OCI-LY1 (cell line): Measurements from ENCODE around the gene MTM1.

ENCODE experiments used
- H2AFZ ChIP-seq: fragments of 200-600 bp; sonication (generic), shearing (Covaris generic); 2 replicates; pipeline ENCODE4 v1.6.0; 2014; ENCODE audit warnings: antibody characterized with exemption, mild to moderate bottlenecking, low read length
- H3F3A ChIP-seq: fragments of 200-600 bp; sonication (generic), shearing (Covaris generic); 2 replicates; pipeline ENCODE4 v1.6.0; 2014; ENCODE audit warnings: mild to moderate bottlenecking, antibody characterized with exemption, low read length, moderate library complexity; ENCODE audit not compliant: insufficient read depth
- H3K27ac ChIP-seq: fragments of 200-600 bp; sonication (generic); 2 replicates; pipeline ENCODE4 v1.5.1; 2014; ENCODE audit warnings: low read length, mixed run types, mild to moderate bottlenecking, low read depth; ENCODE audit not compliant: poor library complexity, severe bottlenecking
- H3K27me3 ChIP-seq: fragments of 200-600 bp; sonication (generic); 2 replicates; pipeline ENCODE4 v1.6.0; 2014; ENCODE audit warnings: antibody characterized with exemption, mild to moderate bottlenecking, low read length, moderate library complexity; ENCODE audit not compliant: insufficient read depth
- H3K36me3 ChIP-seq: fragments of 200-600 bp; sonication (generic); 2 replicates; pipeline ENCODE4 v1.6.1; 2014; ENCODE audit warnings: mild to moderate bottlenecking, antibody characterized with exemption, low read length, moderate library complexity, mixed read lengths; ENCODE audit not compliant: insufficient read depth
- H3K4me1 ChIP-seq: fragments of 200-600 bp; sonication (generic); 2 replicates; pipeline ENCODE4 v1.5.1; 2014; ENCODE audit warnings: mild to moderate bottlenecking, low read length, moderate library complexity; ENCODE audit not compliant: insufficient read depth, severe bottlenecking
- H3K4me2 ChIP-seq: fragments of 200-600 bp; sonication (generic), shearing (Covaris generic); 2 replicates; pipeline ENCODE4 v1.6.1; 2014; ENCODE audit warnings: low read length
- H3K4me3 ChIP-seq: fragments of 200-600 bp; sonication (generic); 2 replicates; pipeline ENCODE4 v1.5.1; 2014; ENCODE audit warnings: low read length, low read depth, mild to moderate bottlenecking, mixed read lengths; ENCODE audit not compliant: poor library complexity, severe bottlenecking
- H3K79me2 ChIP-seq: fragments of 200-600 bp; shearing (Covaris generic); 2 replicates; pipeline ENCODE4 v1.6.1; 2016; ENCODE audit warnings: mixed run types, low read length, mixed read lengths; ENCODE audit not compliant: insufficient read depth
- H3K9ac ChIP-seq: fragments of 200-600 bp; sonication (generic), shearing (Covaris generic); 2 replicates; pipeline ENCODE4 v1.6.1; 2014; ENCODE audit warnings: mild to moderate bottlenecking, low read length, mixed read lengths
- H3K9me2 ChIP-seq: fragments of 200-600 bp; sonication (generic), shearing (Covaris generic); 2 replicates; pipeline ENCODE4 v1.6.1; 2014; ENCODE audit warnings: low read depth, mild to moderate bottlenecking, low read length, mixed read lengths
- H3K9me3 ChIP-seq: fragments of 200-600 bp; shearing (Covaris generic); 2 replicates; pipeline ENCODE4 v1.6.1; 2014; ENCODE audit warnings: low read length, mixed read lengths
- H4K20me1 ChIP-seq: fragments of 200-600 bp; sonication (generic), shearing (Covaris generic); 2 replicates; pipeline ENCODE4 v1.6.0; 2016; ENCODE audit warnings: mild to moderate bottlenecking, low read length; ENCODE audit not compliant: insufficient read depth
- CTCF ChIP-seq: fragments of 200-600 bp; sonication (generic), shearing (Covaris generic); IDR thresholded peaks from 2 replicates; pipeline ENCODE4 v1.5.1; 2017; ENCODE audit warnings: mild to moderate bottlenecking, antibody characterized with exemption, low read length, moderate library complexity, mixed read lengths
- EZH2 ChIP-seq: fragments of 200-600 bp; sonication (generic), shearing (Covaris generic); IDR thresholded peaks from 2 replicates; pipeline ENCODE4 v1.8.0; 2017; ENCODE audit warnings: borderline replicate concordance, mixed run types, mild to moderate bottlenecking, antibody characterized with exemption, low read length, moderate library complexity, mixed read lengths

MTM1 gene

GRCh38 chrX:150544835-150545770 lies 23.3 kb upstream of the MTM1 start:
- no peaks in the 10 kb centered on the region for H3K27me3 ChIP-seq
- TF ChIP-seq EZH2: no peak
- H3K4me3 ChIP-seq: no peak overlapping the region
- H3K27ac ChIP-seq: no peak overlapping the region
- H3K4me2 ChIP-seq: no peak overlapping the region
- no peak overlapping the region for H2AFZ ChIP-seq
- H3K9me2 ChIP-seq: no peaks in the 10 kb centered on the region
- peaks cover 20% of the 10 kb centered on the region for H3K4me1 ChIP-seq
- H3F3A ChIP-seq: no peaks in the 10 kb centered on the region
- no peaks in the 10 kb centered on the region for H3K79me2 ChIP-seq
- no peak overlapping the region for H3K9ac ChIP-seq
- no peaks in the 10 kb centered on the region for H3K36me3 ChIP-seq
- no peaks in the 10 kb centered on the region for H3K9me3 ChIP-seq
- H4K20me1 ChIP-seq: no peaks in the 10 kb centered on the region

GRCh38 chrX:150546711-150547153 lies 21.7 kb upstream of the MTM1 start:
- Histone ChIP-seq H3F3A (no peaks in the 10 kb centered on the region), H4K20me1 (no peaks in the 10 kb centered on the region), H3K9ac (no peak overlapping the region), H3K79me2 (no peaks in the 10 kb centered on the region), H3K27ac (no peak overlapping the region), H3K4me2 (peak overlapping the region; percentile 65; the same call in 1 of the 2 replicates), H3K27me3 (no peaks in the 10 kb centered on the region), H2AFZ (no peak overlapping the region), H3K4me1 (peaks cover 20% of the 10 kb centered on the region), H3K4me3 (peak overlapping the region; percentile 51), H3K36me3 (no peaks in the 10 kb centered on the region), H3K9me3 (no peaks in the 10 kb centered on the region), H3K9me2 (no peaks in the 10 kb centered on the region)
- no peak for TF ChIP-seq EZH2
- TF ChIP-seq CTCF: no peak

- peaks cover 20% of the 10 kb centered on the region for H3K4me1 ChIP-seq
- no peaks in the 10 kb centered on the region for H4K20me1 ChIP-seq
- no peaks in the 10 kb centered on the region for H3F3A ChIP-seq
- peak overlapping the region; percentile 51 for H3K4me3 ChIP-seq
- no peaks in the 10 kb centered on the region for H3K79me2 ChIP-seq
- H3K27ac ChIP-seq: no peak overlapping the region
- peak overlapping the region; percentile 49; the same call in 1 of the 2 replicates for H3K9ac ChIP-seq
- TF ChIP-seq CTCF (no peak), EZH2 (no peak)
- H3K9me2 ChIP-seq: no peaks in the 10 kb centered on the region
- H3K27me3 ChIP-seq: no peaks in the 10 kb centered on the region
- H3K9me3 ChIP-seq: no peaks in the 10 kb centered on the region
- 0 out of 2 replicates have a peak overlapping the region, but pooled peaks have one; percentile 49 for H2AFZ ChIP-seq
- H3K36me3 ChIP-seq: no peaks in the 10 kb centered on the region
- H3K4me2 ChIP-seq: peak overlapping the region; percentile 65
Measured at GRCh38 chrX:150547375-150548115, 20.9 kb upstream of the MTM1 start.
